SK-MEL-5 (cell line): ENCODE measurements around the gene SETMAR. TPM values are rescaled to one million over a fixed set of nuclear protein-coding genes. Genes with fewer than 3 reads are reported as not detected.
"Not testable (repeated sequence)": the region's sequence is repeated elsewhere in the genome, so short reads cannot be mapped to it uniquely, and the experiment has no call there.

ENCODE experiments used
- DNase-seq: peaks from one replicate; pipeline ENCODE4 v3.0.0-alpha.2; 2016; ENCODE audit warnings: low read depth, low spot score
- in situ Hi-C: cut with HindIII; loops from 2 replicates; pipeline ENCODE4 v1.10.0; 2016; ENCODE audit warnings: low sequenced_read_pairs, high pct_unique_total_duplicates, low pct_unique_long_range_greater_than_20kb
- total RNA-seq: library from RNA; depleted of rRNA; stranded (reverse); fragments of >200 nt; shearing (Covaris generic); gene quantifications from 2 replicates; pipeline ENCODE4 v1.2.3, GENCODE V29; 2014

The SETMAR gene
- total RNA-seq, 1 experiment from 2014 or later: 14.3 TPM

DNA sequence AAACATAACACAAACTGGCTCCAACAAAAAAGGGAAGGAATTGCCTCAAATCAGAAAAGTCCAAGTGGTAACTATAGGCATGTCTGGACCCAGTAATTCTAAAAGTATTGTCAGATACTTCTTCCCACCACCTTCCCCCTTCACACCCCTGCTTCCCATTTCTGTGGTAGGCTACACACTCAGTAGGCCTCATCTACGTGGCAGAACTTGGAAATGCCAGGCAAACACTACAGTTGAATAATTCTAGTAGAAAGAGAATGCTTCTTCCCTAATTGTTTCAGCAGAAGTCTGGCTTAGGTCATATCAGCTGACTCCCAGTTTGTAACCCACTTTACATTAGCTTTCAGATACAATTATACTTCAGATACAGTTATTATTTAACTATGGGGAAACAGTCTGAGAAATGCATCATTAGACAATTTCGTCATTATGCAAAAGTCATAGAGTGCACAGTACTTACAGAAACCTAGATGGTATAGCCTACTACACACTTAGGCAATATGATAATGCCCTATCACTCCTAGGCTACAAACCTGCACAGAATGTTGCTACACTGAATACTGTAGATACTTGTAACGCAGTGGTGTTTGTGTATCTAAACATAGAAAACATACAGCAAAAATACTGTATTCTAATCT lies 6.4 kb downstream of the SETMAR start:
- in situ Hi-C loops: no loop called here
- DNase-seq: peak; percentile 38

DNA sequence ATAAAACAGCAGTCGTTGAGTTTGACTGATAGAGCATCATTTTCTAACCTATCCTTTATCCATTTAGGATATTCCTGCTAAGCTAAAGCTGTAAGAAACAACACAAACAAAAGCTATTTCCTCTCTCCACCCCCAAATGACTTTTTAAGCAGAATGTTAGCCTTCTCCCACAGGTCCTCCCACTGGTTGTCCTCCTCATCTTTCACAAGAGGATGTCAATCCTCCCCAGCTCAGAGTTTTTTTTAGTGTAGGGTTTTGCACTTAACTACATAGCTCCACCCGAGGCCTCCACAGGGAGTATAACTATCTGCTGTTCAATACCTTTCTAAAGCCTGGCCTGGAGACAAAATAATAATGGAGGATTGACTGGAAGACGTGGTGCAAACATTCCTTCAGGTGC lies 7.8 kb downstream of the SETMAR start:
- in situ Hi-C loops: no loop called here
- DNase-seq: no peak

DNA sequence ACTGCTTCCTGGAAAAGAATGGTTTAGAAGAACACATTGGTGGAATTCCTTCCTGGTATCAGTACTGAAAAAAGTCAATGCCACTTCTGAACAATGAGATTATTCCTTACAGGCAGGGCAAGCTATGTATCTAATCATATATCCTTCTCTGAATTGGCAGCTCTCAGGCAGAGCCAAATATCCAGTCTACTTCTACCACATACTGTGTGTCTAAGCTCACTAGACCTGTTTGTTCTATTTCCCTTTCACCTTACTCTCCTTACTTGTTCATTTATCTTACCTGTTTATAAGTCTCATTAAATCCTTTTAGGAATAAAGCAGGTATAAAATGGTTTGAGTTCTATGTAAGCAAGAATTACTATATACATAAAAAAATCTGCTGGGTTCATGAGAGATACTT lies 8.3 kb downstream of the SETMAR start:
- DNase-seq: no peak
- in situ Hi-C loops: no loop called here

DNA sequence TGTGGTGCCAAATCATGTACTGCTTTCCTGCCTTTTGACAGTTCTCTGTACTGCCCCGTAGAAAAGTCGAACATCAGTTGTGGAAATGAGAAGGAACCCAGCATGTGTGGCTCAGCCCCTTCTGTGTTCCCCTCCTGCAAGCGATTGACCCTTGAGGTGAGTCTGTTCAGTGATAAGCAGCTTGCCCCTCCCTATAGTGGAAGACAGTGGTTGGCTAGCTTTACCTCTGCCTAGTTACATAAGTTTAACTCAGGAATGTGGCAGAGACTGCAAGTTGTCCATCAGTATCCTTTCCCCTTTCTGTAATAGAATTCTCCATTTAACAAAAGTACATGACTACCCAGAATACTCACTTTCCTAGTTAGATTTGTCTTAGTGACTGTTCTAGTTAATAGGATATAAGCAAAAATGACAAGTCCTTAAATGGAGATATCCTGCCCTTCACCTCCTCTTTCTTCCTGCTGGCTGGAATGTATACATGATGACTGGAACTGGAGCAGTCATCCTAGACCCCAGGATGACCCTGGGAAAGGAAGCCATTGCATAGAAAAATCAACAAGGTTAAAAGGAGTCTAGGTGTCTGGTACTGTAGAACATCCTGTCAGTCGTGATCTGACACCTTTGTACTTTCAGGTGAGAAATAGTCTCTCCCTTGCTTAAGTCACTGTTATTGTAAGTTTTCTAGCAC lies 10.6 kb downstream of the SETMAR start:
- in situ Hi-C loops: no loop called here
- DNase-seq: no peak

DNA sequence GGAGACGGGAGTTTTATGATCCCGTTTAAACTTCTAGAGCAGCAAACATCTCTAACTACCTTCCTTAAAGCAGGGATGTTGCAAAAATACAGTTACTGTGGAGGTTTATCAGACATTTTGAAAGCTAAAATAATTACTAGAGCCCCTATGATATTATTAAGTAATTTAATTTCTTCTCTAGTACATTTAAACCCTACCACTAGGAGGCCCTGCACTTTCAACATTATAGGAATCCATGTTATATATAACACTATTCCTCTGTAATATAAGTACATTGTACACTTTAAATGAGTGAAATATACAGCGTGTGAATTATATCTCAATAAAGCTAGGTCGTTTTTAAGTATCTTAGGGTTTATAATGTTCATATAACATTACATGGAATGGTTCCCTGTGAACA lies 11.5 kb downstream of the SETMAR start:
- in situ Hi-C loops: no loop called here
- DNase-seq: no peak

DNA sequence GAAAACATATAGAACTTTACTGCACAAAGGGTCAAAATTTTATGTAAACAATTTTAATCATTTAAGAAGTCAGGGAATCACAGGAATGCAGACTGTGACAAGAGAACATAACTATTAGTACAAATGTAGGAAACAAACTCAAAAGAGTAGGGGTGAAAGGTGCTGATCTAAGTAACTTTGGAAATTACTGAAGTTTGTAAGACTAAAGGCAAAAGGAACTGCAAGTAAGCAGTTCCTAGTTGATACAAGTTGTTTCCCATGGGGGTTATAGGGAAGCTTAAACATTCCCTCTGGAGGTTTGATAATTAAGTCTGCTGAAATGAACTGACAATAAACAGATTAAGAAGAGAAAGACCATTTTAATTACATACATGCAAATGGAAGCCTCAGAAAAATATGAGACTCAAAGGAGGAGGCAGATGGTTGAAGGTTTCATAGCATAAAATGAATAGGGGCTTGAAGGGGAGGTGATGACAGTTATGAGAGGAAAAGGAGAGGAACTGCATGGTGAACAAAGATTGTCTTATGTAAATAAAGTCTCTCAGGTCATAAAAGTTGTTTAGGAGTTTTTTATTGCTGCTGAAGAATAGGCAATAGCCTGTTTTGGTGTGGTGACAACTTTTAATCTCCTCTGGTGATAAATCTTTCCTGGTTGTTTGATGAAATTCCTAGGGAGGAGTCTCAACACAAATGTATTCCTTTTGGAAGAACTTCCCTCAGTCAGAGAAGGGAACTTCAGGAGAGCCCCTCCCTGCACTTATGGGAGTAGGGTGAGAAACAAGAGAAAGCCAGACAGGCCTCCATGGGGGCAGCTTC lies 17.1 kb downstream of the SETMAR start:
- in situ Hi-C loops: no loop called here
- no peak for DNase-seq

DNA sequence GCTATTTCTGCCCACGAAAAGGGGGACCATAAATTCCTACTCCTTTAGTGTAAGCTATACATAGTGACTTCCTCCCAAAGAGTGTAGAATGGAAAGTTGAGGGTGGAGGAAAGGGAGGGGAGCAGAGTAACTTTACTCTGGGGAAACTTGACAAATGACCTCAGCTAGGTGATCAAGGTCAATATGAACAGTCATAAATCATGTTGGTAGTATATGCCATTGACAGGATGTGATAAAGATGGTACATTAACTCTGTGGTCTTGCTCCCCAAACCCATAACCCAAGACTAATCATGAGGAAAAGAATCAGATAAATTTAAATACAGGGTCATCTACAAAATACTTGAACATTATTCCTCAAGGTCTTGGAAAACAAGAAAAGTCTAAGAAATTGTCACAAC lies 18.6 kb downstream of the SETMAR start:
- no peak for DNase-seq
- in situ Hi-C loops: no loop called here

DNA sequence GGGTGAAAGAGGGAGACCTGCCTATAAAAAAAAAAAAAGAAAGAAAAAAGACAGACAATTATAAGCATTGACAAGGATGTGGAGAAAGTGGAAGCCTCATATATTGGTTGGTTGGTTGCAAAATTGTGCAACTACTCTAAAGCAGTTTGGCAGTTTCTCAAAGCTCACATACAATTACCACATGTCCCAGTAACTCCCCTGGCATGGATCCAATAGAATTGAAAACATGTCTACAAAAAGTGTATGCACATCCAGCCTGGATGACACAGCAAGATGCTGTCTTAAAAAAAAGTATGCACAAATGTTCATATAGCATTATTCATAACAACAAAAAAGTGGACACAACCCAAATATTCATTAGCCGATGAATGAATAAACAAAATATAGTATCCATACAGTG lies 19.5 kb downstream of the SETMAR start:
- in situ Hi-C loops: no loop called here
- no peak for DNase-seq

DNA sequence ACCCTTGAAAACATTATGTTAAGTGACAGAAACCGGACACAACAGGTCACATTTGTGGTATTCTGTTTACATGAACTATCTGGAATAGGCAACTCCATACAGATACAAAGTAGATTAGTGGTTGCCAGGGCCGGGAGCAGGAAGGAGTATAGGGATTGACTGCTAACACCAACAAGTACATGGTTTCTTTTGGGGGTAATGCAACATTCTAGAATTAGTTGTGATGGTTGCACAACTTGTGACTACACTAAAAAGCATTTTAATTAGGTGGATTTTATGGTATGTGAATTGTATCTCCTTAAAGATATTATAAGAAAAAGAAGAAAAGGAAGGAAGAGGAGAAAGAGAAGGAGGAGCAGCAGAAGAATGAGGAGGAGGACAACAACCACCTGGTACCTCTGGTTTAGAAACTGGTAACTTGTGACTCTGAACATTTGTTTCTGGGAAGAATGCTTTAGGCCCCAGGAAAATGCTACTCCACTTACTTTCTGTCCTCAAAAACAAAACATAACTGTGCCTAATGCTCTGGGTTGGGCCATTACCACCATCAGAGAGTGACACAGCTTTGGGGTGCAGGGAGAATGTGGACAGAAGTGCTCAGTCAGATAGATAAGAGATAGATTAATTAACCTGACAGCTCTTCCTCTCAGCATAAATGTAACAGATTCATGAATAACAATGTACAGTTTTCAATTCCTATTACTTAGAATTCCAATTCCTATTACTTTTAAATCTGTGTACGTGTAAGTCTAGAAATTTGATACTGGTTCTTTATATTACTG lies 20.3 kb downstream of the SETMAR start:
- no peak for DNase-seq
- in situ Hi-C loops: no loop called here

DNA sequence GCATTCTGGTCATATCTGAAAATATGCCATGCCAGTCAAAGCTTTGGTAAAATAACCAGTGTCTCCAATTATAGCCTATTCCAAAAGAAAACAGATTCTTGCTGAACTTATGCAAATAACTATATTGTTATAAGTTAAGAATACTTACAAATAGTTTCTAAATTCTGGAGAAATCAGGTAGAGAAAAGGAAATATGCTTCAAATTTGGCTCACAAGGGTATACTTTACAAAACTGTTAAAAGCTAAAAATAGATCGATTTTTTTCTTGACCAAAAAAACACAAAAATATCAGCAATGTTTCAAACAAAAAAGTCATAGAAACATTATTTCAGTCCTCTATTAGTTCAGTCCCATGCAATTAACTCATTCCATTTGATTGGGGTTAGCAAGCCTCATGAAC lies 23.7 kb downstream of the SETMAR start:
- in situ Hi-C loops: no loop called here
- DNase-seq: no peak

DNA sequence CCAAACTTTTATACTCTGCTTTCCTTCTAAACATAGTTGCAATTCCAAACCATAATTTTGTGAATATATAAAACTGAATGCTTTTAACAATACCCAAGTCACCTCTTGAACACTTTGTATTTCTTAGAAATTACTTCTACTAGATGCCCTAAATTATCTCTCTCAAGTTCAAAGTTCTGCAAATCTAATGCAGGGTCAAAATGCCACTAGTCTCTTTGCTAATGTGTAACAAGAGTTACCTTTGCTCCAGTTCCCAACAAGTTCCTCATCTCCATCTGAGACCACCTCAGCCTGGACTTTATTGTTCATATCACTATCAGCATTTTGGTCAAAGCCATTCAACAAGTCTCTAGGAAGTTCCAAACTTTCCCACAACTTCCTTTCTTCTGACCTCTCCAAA lies 26.6 kb downstream of the SETMAR start:
- in situ Hi-C loops, DNase-seq: not testable (repeated sequence)

DNA sequence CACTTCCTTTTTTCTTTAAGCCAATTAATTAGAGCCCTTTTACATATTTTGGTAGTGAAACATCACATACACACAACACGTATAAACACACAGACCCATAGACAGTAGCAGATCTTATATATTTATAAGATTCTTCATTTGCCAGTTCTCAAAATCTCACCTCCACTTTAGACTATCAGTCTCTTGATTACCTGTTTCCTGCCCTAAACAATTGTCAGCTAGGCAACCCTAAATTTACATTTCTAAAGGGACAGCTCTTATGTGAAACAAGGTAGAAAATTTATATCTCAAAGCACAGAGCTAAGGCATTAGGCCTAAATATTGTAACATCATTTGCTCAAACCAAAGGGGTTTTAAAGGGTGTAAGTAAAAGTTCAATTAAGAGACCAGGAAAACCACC lies 28.9 kb downstream of the SETMAR start:
- in situ Hi-C loops: no loop called here
- DNase-seq: no peak

DNA sequence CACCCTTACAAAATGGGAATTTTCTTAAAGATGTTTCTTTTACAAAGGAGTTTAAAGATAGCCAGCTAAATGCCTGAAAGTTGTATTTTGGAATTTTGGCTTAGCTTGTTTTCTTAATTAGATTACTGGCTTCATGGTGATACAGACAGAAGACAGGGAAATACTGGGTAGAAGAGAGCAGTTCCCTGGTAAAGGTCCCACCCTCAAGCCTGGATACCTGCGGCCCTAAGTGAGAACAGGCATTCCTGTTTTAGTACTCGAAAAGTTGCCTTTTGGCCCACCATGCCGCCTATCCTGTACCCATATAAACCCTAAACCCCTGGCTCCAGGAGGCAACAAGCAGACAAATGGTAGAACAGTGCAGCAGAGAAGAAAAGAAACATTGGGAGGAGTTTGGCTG lies 29.4 kb downstream of the SETMAR start:
- DNase-seq: no peak
- in situ Hi-C loops: no loop called here

DNA sequence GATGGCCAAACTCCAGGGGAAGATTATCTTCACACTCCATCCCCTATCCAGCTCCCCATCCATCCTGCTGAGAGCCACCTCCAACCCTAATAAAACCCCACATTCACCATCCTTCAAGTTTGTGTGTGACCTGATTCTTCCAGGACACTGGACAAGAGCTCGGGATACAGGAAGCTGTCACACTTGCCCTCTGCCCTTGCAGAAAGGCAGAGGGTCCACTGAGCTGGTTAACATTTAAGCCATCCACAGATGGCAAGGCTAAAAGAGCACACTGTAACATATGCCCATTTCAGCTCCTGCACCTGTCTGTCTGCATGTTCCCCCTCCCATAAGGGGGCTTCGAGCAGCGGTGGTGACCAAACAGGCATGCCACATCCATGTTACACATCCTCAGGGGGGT lies 29.8 kb downstream of the SETMAR start:
- no peak for DNase-seq
- in situ Hi-C loops: no loop called here

DNA sequence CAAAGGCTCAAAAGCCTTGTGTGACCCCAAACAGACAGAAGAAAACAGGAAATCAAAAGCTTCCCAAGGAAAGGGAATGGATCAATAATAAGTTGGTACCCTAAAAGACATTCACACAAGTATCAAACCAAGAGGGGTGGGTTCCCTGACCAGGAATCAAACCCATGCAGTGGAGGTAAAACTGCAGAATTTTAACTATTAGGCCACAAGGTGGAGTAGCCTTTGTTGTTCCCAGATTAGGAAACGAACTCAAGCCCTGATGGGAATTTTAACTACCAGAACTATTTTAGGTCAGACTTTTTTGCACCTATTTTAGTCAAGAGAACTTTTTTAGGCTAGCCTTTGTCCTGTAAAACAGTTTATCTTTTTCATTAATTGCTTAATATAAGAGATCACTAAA lies 31.4 kb downstream of the SETMAR start:
- no peak for DNase-seq
- in situ Hi-C loops: no loop called here

DNA sequence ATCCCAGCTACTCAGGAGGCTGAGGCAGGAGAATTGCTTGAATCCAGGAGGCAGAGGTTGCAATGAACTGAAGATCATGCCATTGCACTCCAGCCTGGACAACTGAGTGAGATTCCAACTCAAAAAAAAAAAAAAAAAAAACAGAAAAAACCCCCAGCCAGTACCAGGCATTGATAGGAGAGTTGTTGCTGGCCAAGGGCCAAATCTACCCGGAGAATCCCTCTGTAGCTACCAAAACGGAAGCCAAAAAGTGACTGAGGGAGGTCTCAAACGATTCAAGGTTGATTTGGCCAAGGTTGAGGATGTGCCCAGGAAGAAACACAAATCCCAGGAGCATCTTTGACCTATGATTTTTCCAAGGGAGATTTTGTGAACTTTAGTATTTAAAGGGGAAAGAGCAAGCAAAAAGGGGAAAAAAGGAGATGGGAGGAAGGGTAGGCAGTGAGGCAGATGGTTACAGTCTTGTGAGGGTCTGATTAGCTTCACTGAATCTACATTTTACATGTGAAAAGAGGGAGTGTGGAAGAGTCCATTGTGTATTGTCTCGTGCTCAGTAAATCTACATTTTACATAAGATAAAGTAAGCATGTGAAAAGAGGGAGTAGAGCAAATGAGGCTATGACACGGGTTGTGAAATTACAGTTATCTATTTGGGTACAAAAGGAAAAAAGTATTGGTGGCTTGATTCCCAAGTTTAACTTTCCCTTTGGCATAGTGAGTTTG lies 32.8 kb downstream of the SETMAR start:
- in situ Hi-C loops: no loop called here

DNA sequence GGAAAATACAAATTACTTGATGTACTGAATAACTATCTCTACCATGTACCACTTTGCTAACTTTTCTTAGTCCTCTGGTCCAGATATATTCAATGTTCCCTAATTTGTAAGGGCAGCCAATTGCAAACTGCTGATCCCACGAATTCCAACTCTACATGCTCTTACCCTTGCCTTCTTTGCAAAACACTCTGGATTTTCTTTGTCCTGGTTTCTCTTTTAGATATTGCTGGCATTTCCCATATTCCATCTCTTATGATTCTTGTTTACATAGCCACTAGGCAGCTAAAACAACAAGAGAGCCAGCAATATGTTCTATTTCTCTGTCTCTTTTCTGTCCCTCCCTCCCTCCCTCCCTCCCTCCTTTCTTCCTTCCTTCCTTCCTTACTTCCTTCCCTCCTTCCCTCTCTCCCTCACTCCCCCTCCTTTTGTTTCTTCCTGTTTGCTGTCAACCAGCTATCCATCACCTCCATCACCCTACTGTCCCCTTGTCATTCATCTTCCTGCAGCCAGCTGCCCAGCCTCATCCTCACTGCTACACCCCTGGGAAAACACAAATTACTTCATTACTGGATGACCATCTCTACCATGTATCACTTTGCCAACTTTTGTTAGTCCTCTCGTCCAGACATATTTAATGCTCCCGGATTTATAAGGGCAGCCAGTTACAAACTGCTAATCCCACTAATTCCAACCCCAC lies 33.8 kb downstream of the SETMAR start:
- in situ Hi-C loops: no loop called here
- no peak for DNase-seq

More for the DNA sequence above, 32.8 kb downstream of the SETMAR start:
- no peak for DNase-seq
